NB4 (cell line): ENCODE results near the gene WDR48.

ENCODE experiments used
- CTCF ChIP-seq: IDR thresholded peaks from one replicate; pipeline ENCODE4 v1.5.1; 2012; ENCODE audit warnings: low read depth, low read length
- MAX ChIP-seq: IDR thresholded peaks from 2 replicates; pipeline ENCODE4 v1.6.1; 2011; ENCODE audit warnings: low read depth, low read length
- MYC ChIP-seq: IDR thresholded peaks from 2 replicates; pipeline ENCODE4 v1.6.1; 2011; ENCODE audit warnings: low read depth, low read length
- POLR2A ChIP-seq: IDR thresholded peaks from 2 replicates; pipeline ENCODE4 v1.6.1; 2011; ENCODE audit warnings: mild to moderate bottlenecking; ENCODE audit not compliant: insufficient read length; ENCODE audit errors: extremely low read depth

DNA sequence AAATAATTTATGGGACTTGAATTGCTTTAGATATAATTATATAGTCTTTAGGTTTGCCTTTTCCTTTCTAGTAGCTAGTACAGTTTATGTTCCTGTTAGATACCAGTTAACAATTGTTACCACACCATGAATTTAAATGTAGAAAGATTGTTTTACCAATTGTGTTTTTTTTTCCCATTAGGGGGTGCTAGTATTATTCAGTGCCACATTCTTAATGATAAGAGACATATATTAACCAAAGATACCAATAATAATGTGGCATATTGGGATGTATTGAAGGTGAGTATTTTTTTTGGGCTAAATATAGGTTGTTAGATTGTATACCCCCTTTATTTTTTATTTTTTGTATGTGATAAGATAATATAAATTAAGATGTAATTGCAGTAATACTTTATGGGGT, 27.7 kb downstream of the WDR48 start:
- TF ChIP-seq POLR2A (no peak), CTCF (no peak), MYC (no peak), MAX (no peak)
